Small intestine (tissue), 7 donors: ENCODE data around the gene VEPH1. TPM values are rescaled to one million over a fixed set of nuclear protein-coding genes. Genes with fewer than 3 reads are reported as not detected.
"Not testable (repeated sequence)": the region's sequence is repeated elsewhere in the genome, so short reads cannot be mapped to it uniquely, and the experiment has no call there.

Source experiments
- DNase-seq, 2 donors: peaks; one replicate each; pipeline versions ENCODE4 v3.0.0 to v3.0.0-alpha.2; 2013
- FAIRE-seq: peaks from 2 replicates; lab custom pipeline; 2012; peaks lifted over from hg19 to GRCh38; lab: Jason Lieb, UNC
- H3K27ac ChIP-seq, 3 donors: one replicate each; pipeline ENCODE4 v1.5.1; 2013; ENCODE audit warnings: low read length in 2 of 3, mild to moderate bottlenecking in 2 of 3, control low read depth in 1 of 3, inconsistent platforms in 1 of 3, low read depth in 1 of 3, moderate library complexity in 1 of 3
- H3K27me3 ChIP-seq, 3 donors: one replicate each; pipeline ENCODE4 v1.6.1; 2013; ENCODE audit warnings: low read length in 3 of 3, inconsistent platforms in 1 of 3; ENCODE audit not compliant: control insufficient read depth in 3 of 3, insufficient read depth in 3 of 3
- H3K36me3 ChIP-seq, 3 donors: one replicate each; pipeline ENCODE4 v1.6.1; 2013; ENCODE audit warnings: low read length in 3 of 3, inconsistent platforms in 1 of 3, low read depth in 1 of 3, mild to moderate bottlenecking in 1 of 3, moderate library complexity in 1 of 3; ENCODE audit not compliant: control insufficient read depth in 3 of 3, insufficient read depth in 2 of 3
- H3K4me1 ChIP-seq, 3 donors: one replicate each; pipeline ENCODE4 v1.6.1; 2013; ENCODE audit warnings: low read length in 2 of 3, inconsistent platforms in 1 of 3, low read depth in 1 of 3, mild to moderate bottlenecking in 1 of 3, moderate library complexity in 1 of 3; ENCODE audit not compliant: control insufficient read depth in 3 of 3, insufficient read depth in 2 of 3
- H3K4me3 ChIP-seq, 3 donors: one replicate each; pipeline ENCODE4 v1.5.1; 2013; ENCODE audit warnings: low read length in 3 of 3, control low read depth in 1 of 3, inconsistent platforms in 1 of 3, low read depth in 1 of 3, mild to moderate bottlenecking in 1 of 3, moderate library complexity in 1 of 3
- H3K9me3 ChIP-seq, 2 donors: one replicate each; pipeline ENCODE4 v1.6.1; 2013; ENCODE audit warnings: low read depth in 1 of 2, low read length in 1 of 2; ENCODE audit not compliant: control insufficient read depth in 2 of 2, insufficient read depth in 1 of 2
- WGBS, 3 donors: extraction: QIAGEN DNeasy Blood & Tissue Kit; methylation state at CpG; one replicate each; pipeline ENCODE4 v1.1.7; 2013; 5-methylcytosine and 5-hydroxymethylcytosine counted together
- polyA plus RNA-seq, 4 donors: library from polyadenylated mRNA; stranded (reverse) in 3 of 4; unstranded in 1 of 4; fragments of 200-250 nt in 3 of 4; fragments of 120-200 nt in 1 of 4; gene quantifications; one replicate each; pipeline versions ENCODE4 v1.2.1 to v1.2.3, GENCODE V29; 2013
- donor health status: healthy with polysubstance abuse.
- donor health status: control.
- donor health status: control.
- donor health status: Bipolar disorder and iron deficiency.
- donor health status: healthy.

The VEPH1 gene
- polyA plus RNA-seq, 4 donors: 0.04 to 0.18 TPM; not detected in 2

- not testable (repeated sequence) for DNase-seq
Observed at GRCh38 chr3:157324869-157325268, 178.3 kb downstream of the VEPH1 start.

GRCh38 chr3:157323360-157323759, 179.9 kb downstream of the VEPH1 start:
- WGBS, 3 donors: 60 to 75% (median 74%) methylated on average over 2 of the region's 2 CpGs
- Histone ChIP-seq H3K27me3 (peaks cover 0 to 2% (median 0%) of the 10 kb centered on the region in 3 donors), H3K4me3 (no peak overlapping the region), H3K36me3 (no peaks in the 10 kb centered on the region), H3K4me1 (no peaks in the 10 kb centered on the region), H3K9me3 (peaks cover 0 to 1% of the 10 kb centered on the region in 2 donors), H3K27ac (no peak overlapping the region)
- DNase-seq (no peak), FAIRE-seq (no peak)

More at GRCh38 chr3:157324869-157325268, 178.3 kb downstream of the VEPH1 start:
- not testable (repeated sequence) for H3K4me1 ChIP-seq, H3K4me3 ChIP-seq, FAIRE-seq, H3K36me3 ChIP-seq, H3K9me3 ChIP-seq, H3K27me3 ChIP-seq, H3K27ac ChIP-seq
- WGBS, 3 donors: 85 to 97% (median 93%) methylated on average over 1 of the region's 1 CpG

- H3K4me3 ChIP-seq: no peak overlapping the region
- H3K27me3 ChIP-seq: no peaks in the 10 kb centered on the region
- no peak for DNase-seq
- H3K27ac ChIP-seq: no peak overlapping the region
- no peak for FAIRE-seq
- no peaks in the 10 kb centered on the region for H3K36me3 ChIP-seq
- H3K4me1 ChIP-seq: no peaks in the 10 kb centered on the region
- peaks cover 0 to 4% of the 10 kb centered on the region in 2 donors for H3K9me3 ChIP-seq
Observed at GRCh38 chr3:157319672-157320071, 183.5 kb downstream of the VEPH1 start.

- Histone ChIP-seq H3K27me3 (no peaks in the 10 kb centered on the region), H3K27ac (no peak overlapping the region), H3K36me3 (no peaks in the 10 kb centered on the region), H3K9me3 (peaks cover 0 to 4% of the 10 kb centered on the region in 2 donors), H3K4me3 (no peak overlapping the region), H3K4me1 (no peaks in the 10 kb centered on the region)
- no peak for FAIRE-seq
- no peak for DNase-seq
- 35 to 55% (median 44%) methylated on average over 5 of the region's 5 CpGs for WGBS, 3 donors
Observed at GRCh38 chr3:157318639-157319288, 184.5 kb downstream of the VEPH1 start.

GRCh38 chr3:157317895-157318294, 185.3 kb downstream of the VEPH1 start:
- DNase-seq (no peak), FAIRE-seq (no peak)
- Histone ChIP-seq H3K36me3 (no peaks in the 10 kb centered on the region), H3K4me3 (no peak overlapping the region), H3K9me3 (peaks cover 0 to 4% of the 10 kb centered on the region in 2 donors), H3K27ac (no peak overlapping the region), H3K4me1 (no peaks in the 10 kb centered on the region), H3K27me3 (no peaks in the 10 kb centered on the region)
- WGBS, 3 donors: 81 to 97% (median 94%) methylated on average over 1 of the region's 1 CpG

GRCh38 chr3:157313186-157313585, 190.0 kb downstream of the VEPH1 start:
- Histone ChIP-seq H3K36me3 (no peaks in the 10 kb centered on the region), H3K27me3 (no peaks in the 10 kb centered on the region), H3K9me3 (peaks cover 0 to 1% of the 10 kb centered on the region in 2 donors), H3K4me3 (no peak overlapping the region), H3K4me1 (no peaks in the 10 kb centered on the region), H3K27ac (no peak overlapping the region)
- FAIRE-seq (no peak), DNase-seq (no peak)
- WGBS, 3 donors: 51 to 75% (median 62%) methylated on average over 4 of the region's 4 CpGs

GRCh38 chr3:157312376-157312745, 190.9 kb downstream of the VEPH1 start:
- DNase-seq (no peak), FAIRE-seq (no peak)
- Histone ChIP-seq H3K36me3 (no peaks in the 10 kb centered on the region), H3K27ac (no peak overlapping the region), H3K27me3 (no peaks in the 10 kb centered on the region), H3K4me1 (no peaks in the 10 kb centered on the region), H3K9me3 (no peaks in the 10 kb centered on the region), H3K4me3 (no peak overlapping the region)

GRCh38 chr3:157311633-157312375, 191.4 kb downstream of the VEPH1 start:
- H3K4me1 ChIP-seq: no peaks in the 10 kb centered on the region
- H3K36me3 ChIP-seq: no peaks in the 10 kb centered on the region
- H3K27me3 ChIP-seq: no peaks in the 10 kb centered on the region
- H3K9me3 ChIP-seq: no peaks in the 10 kb centered on the region
- no peak for FAIRE-seq
- no peak overlapping the region for H3K4me3 ChIP-seq
- WGBS, 3 donors: 45 to 65% (median 61%) methylated on average over 2 of the region's 2 CpGs
- DNase-seq: no peak
- H3K27ac ChIP-seq: no peak overlapping the region
